Thyroid gland (tissue), 4 donors: ENCODE measurements around the gene PRLH.

Experiments used
- POLR2A ChIP-seq, 2 donors: fragments of 450-650 bp; IDR thresholded peaks; one replicate each; pipeline ENCODE4 v1.6.1; 2017; ENCODE audit warnings: antibody characterized with exemption in 2 of 2, mild to moderate bottlenecking in 2 of 2, moderate library complexity in 1 of 2
- TF ChIP-seq, protein P1 (sequence below), 6 experiments: fragments of 200-600 bp in 3 of 6; fragments of 450-650 bp in 3 of 6; sonication (generic) in 3 of 6; IDR thresholded peaks; one replicate each; pipeline ENCODE4 v1.5.1; 2016 to 2019; ENCODE audit warnings: antibody characterized with exemption in 6 of 6, mild to moderate bottlenecking in 2 of 6, inconsistent platforms in 1 of 6, moderate library complexity in 1 of 6

- peak in 1 of 2 donors; percentile 18 for TF ChIP-seq POLR2A (IDR thresholded peaks at IDR 0.05)
- TF ChIP-seq, protein P1, sequence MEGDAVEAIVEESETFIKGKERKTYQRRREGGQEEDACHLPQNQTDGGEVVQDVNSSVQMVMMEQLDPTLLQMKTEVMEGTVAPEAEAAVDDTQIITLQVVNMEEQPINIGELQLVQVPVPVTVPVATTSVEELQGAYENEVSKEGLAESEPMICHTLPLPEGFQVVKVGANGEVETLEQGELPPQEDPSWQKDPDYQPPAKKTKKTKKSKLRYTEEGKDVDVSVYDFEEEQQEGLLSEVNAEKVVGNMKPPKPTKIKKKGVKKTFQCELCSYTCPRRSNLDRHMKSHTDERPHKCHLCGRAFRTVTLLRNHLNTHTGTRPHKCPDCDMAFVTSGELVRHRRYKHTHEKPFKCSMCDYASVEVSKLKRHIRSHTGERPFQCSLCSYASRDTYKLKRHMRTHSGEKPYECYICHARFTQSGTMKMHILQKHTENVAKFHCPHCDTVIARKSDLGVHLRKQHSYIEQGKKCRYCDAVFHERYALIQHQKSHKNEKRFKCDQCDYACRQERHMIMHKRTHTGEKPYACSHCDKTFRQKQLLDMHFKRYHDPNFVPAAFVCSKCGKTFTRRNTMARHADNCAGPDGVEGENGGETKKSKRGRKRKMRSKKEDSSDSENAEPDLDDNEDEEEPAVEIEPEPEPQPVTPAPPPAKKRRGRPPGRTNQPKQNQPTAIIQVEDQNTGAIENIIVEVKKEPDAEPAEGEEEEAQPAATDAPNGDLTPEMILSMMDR (IDR thresholded peaks at IDR 0.05): peak; percentile 94 to 99 (median 98)
Observed at GRCh38 chr2:237572021-237572741, 5.8 kb downstream of the PRLH start.
